Testis (tissue), 3 donors: Measurements from ENCODE around the gene CORO7. TPM values are rescaled to one million over a fixed set of nuclear protein-coding genes. Genes with fewer than 3 reads are reported as not detected.
A peak's percentile ranks its signal among the peaks of the same experiment; 100 is the strongest.

Source experiments
- DNase-seq: peaks from one replicate; pipeline ENCODE4 v3.0.0-alpha.2; 2019
- H3K27ac ChIP-seq, 2 donors: fragments of 200-600 bp; sonication (generic); one replicate each; pipeline ENCODE4 v1.5.1; 2019
- H3K27me3 ChIP-seq: fragments of 200-600 bp; sonication (generic); one replicate; pipeline ENCODE4 v1.5.1; 2019
- H3K36me3 ChIP-seq: fragments of 200-600 bp; sonication (generic); one replicate; pipeline ENCODE4 v1.5.1; 2017; ENCODE audit warnings: low read depth; ENCODE audit errors: missing control alignments
- H3K4me1 ChIP-seq: fragments of 200-600 bp; sonication (generic); one replicate; pipeline ENCODE4 v1.5.1; 2019
- H3K4me3 ChIP-seq, 2 donors: fragments of 200-600 bp; sonication (generic); one replicate each; pipeline ENCODE4 v1.5.1; 2017 to 2019
- H3K9me3 ChIP-seq: fragments of 200-600 bp; sonication (generic); one replicate; pipeline ENCODE4 v1.5.1; 2017
- CTCF ChIP-seq, 3 experiments: fragments of 450-650 bp in 2 of 3; fragments of 200-600 bp in 1 of 3; sonication (generic) in 1 of 3; IDR thresholded peaks; one replicate each; pipeline ENCODE4 v1.5.1; 2016 to 2019; ENCODE audit warnings: antibody characterized with exemption in 3 of 3, mild to moderate bottlenecking in 2 of 3, moderate library complexity in 1 of 3
- POLR2A ChIP-seq: fragments of 450-650 bp; IDR thresholded peaks from one replicate; pipeline ENCODE4 v1.6.1; 2017; ENCODE audit warnings: antibody characterized with exemption, mild to moderate bottlenecking, moderate library complexity
- WGBS, 2 donors: methylation state at CpG; one replicate each; pipeline ENCODE4 v1.1.5; 2018; 5-methylcytosine and 5-hydroxymethylcytosine counted together
- intact Hi-C: fragments of 100-400 bp; cut with DNase I; formaldehyde crosslinking; loops from one replicate; pipeline ENCODE4 v1.15.1; 2023; ENCODE audit warnings: low total_unique reads
- polyA plus RNA-seq: library from polyadenylated mRNA; stranded (reverse); fragments of 350-450 nt; fragmentation: Illumina TruSeq; extraction: RNeasy Lipid Tissue Mini Kit (QIAGEN cat#74804); gene quantifications from one replicate; pipeline ENCODE4 v1.2.3, GENCODE V29; 2014; ENCODE audit warnings: low read depth, low replicate concordance; ENCODE audit not compliant: insufficient read depth
- total RNA-seq, 2 donors: library from RNA; depleted of rRNA; stranded (reverse); fragments of >200 nt; gene quantifications; one replicate each; pipeline ENCODE4 v1.2.3, GENCODE V29; 2016

CORO7 gene
- total and polyA plus RNA-seq, 3 donors from 2014 or later = 71.5 to 147 (median 126) TPM

DNA sequence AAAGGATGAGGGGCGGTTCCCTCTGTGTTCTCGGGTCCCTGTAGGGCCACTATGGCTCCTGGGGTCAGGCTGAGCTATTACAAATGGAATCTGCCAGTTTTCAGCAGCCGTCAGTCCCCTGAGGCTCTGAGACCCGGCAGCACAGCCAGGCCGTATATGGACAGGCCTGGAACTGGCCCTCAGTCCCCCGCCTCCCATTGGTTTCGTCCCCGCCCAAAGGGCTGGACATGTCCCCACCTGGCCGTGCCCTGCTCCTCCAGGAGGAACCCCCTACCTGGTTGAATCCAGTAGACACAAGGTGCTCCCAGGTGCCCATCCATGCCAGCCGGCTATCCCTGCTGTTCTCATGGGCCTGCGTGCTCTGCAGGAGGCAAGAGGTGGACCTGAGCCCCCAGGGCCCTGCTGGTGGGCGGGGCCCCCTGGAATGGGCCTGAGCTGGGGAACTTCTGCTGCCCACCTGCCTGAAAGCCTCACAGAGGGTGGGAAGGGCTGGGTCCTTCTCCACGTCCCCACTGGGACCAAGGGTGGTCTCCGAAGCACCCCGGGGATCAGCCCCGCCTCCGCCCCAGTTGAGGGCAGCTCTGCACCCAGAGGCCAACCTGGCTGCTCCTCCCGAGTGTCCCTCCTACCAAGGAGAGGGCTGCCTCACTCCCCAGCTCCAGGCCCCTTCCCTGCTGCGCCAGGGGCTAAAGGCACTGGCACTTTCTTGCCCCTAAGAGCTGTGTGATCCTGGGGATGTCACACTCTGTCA lies 27.9 kb downstream of the CORO7 start:
- TF ChIP-seq POLR2A (no peak), CTCF (IDR thresholded peaks at IDR 0.05) (no peak)
- no peak for DNase-seq
- intact Hi-C loops = no loop called here
- Histone ChIP-seq H3K4me3 (no peak overlapping the region), H3K27ac (peak overlapping the region in 1 of 2 donors; percentile 50), H3K9me3 (no peaks in the 10 kb centered on the region), H3K36me3 (no peaks in the 10 kb centered on the region), H3K27me3 (no peaks in the 10 kb centered on the region), H3K4me1 (peaks cover 48% of the 10 kb centered on the region)
- 76 to 78% methylated on average over 9 to 19 of the region's 19 CpGs for WGBS, 2 donors

- WGBS, 2 donors = 86 to 90% methylated on average over 11 to 17 of the region's 20 CpGs
- H3K4me3 ChIP-seq = no peak overlapping the region
- H3K4me1 ChIP-seq = peaks cover 41% of the 10 kb centered on the region
- TF ChIP-seq CTCF (IDR thresholded peaks at IDR 0.05) = no peak
- TF ChIP-seq POLR2A = no peak
- intact Hi-C loops = no loop called here
- peak overlapping the region in 1 of 2 donors; percentile 20 for H3K27ac ChIP-seq
- no peaks in the 10 kb centered on the region for H3K27me3 ChIP-seq
- no peak for DNase-seq
- H3K9me3 ChIP-seq = no peaks in the 10 kb centered on the region
- no peaks in the 10 kb centered on the region for H3K36me3 ChIP-seq
Measured at GRCh38 chr16:4387781-4388180, 28.6 kb downstream of the CORO7 start.

DNA sequence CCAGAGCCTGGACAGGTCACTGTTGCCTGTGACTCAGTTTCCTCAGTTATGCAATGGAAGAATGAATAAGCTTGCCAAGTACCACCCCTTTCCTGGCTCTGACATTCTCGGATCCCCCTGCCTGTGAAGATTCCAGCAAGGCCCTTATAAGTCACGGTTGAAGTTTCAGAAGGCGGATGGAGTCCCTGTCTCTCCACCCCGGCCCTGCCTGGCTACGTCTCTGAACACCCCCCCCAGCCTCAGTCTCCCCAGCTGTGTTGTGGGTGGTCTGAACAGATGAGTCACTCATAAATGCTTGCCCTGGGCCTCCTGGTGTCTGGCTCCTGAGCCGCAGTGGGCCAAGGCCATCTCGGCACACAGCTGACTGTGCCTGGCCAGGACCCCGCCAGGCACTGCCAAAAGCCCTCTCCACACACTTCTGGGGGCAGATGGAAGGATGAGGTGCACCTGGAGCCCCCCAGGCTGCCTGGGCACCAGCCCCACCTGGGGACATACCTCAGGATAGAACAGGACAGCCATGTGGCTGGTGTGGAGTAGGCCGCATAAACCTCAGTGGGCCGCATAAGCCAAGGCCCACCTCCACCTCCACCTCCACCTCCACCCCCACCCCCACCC lies 29.3 kb downstream of the CORO7 start:
- Histone ChIP-seq H3K27ac (peak overlapping the region; percentile 1 to 57), H3K27me3 (no peaks in the 10 kb centered on the region), H3K9me3 (no peaks in the 10 kb centered on the region), H3K36me3 (no peaks in the 10 kb centered on the region), H3K4me1 (peaks cover 35% of the 10 kb centered on the region), H3K4me3 (no peak overlapping the region)
- no peak for DNase-seq
- no peak for TF ChIP-seq POLR2A
- no peak for TF ChIP-seq CTCF (IDR thresholded peaks at IDR 0.05)
- 54 to 76% methylated on average over 5 to 10 of the region's 10 CpGs for WGBS, 2 donors
- intact Hi-C loops = no loop called here

DNA sequence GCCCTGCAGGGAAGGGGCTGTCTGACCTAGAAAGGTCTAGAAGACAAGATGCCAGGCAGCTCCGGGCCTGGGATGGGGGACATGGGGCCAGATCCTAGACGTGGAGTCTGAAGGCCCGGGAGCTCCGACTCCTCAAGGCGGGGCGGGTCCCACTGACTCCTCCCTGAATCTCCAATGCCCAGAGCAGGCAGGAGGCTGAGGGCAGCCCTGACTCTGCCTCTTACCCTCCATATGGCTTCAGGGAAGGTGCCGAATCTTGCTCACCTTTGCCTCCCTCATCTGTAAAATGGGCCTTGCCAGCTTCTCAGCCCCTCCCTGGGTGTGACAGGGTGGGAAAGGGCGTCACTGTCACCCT lies 30.0 kb downstream of the CORO7 start:
- Histone ChIP-seq H3K27me3 (no peaks in the 10 kb centered on the region), H3K4me1 (peaks cover 35% of the 10 kb centered on the region), H3K36me3 (no peaks in the 10 kb centered on the region), H3K4me3 (no peak overlapping the region), H3K27ac (peak overlapping the region; percentile 1 to 57), H3K9me3 (no peaks in the 10 kb centered on the region)
- DNase-seq = no peak
- intact Hi-C loops = no loop called here
- 71 to 75% methylated on average over 7 to 8 of the region's 8 CpGs for WGBS, 2 donors
- TF ChIP-seq POLR2A (no peak), CTCF (IDR thresholded peaks at IDR 0.05) (no peak)
